ENCODE results near the gene CCDC85C.

- TF ChIP-seq, protein P1, sequence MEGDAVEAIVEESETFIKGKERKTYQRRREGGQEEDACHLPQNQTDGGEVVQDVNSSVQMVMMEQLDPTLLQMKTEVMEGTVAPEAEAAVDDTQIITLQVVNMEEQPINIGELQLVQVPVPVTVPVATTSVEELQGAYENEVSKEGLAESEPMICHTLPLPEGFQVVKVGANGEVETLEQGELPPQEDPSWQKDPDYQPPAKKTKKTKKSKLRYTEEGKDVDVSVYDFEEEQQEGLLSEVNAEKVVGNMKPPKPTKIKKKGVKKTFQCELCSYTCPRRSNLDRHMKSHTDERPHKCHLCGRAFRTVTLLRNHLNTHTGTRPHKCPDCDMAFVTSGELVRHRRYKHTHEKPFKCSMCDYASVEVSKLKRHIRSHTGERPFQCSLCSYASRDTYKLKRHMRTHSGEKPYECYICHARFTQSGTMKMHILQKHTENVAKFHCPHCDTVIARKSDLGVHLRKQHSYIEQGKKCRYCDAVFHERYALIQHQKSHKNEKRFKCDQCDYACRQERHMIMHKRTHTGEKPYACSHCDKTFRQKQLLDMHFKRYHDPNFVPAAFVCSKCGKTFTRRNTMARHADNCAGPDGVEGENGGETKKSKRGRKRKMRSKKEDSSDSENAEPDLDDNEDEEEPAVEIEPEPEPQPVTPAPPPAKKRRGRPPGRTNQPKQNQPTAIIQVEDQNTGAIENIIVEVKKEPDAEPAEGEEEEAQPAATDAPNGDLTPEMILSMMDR (IDR thresholded peaks at IDR 0.05; ENCODE audit: low read depth, low read length, missing input control): no peak
- TF ChIP-seq JUND (IDR thresholded peaks at IDR 0.05) (no peak), REST (IDR thresholded peaks at IDR 0.05) (no peak), MAX (IDR thresholded peaks at IDR 0.05) (no peak), SP1 (IDR thresholded peaks at IDR 0.05) (no peak), NR2F2 (IDR thresholded peaks at IDR 0.05) (no peak), TAF1 (conservative IDR thresholded peaks at IDR 0.05) (no peak), YY1 (IDR thresholded peaks at IDR 0.05) (no peak), FOXA1 (IDR thresholded peaks at IDR 0.05) (no peak), EGR1 (IDR thresholded peaks at IDR 0.05; ENCODE audit: low read depth in 2 of 2) (no peak), GABPA (IDR thresholded peaks at IDR 0.05 in 1 of 2, conservative IDR thresholded peaks at IDR 0.05 in 1 of 2) (no peak), HNF4A (conservative IDR thresholded peaks at IDR 0.05) (no peak), HNF4G (IDR thresholded peaks at IDR 0.05) (no peak), RAD21 (IDR thresholded peaks at IDR 0.05) (no peak)
Measured at GRCh38 chr14:99479160-99479905, 124.7 kb downstream of the CCDC85C start.

Measured in liver (tissue), 3 donors.